H1 (cell line): Measurements from ENCODE around the gene CELF4. TPM values are rescaled to one million over a fixed set of nuclear protein-coding genes. Genes with fewer than 3 reads are reported as not detected.

ENCODE experiments used
- CTCF ChIA-PET: fragments of 300-600 bp; sonication (Branson Sonifier 250); formaldehyde crosslinking; loops from one replicate; lab custom pipeline; 2021; ENCODE audit not compliant: partially characterized antibody; lab: Charles Lee
- POLR2A ChIA-PET: fragments of 300-600 bp; sonication (Branson Sonifier 250); formaldehyde crosslinking; loops from one replicate; lab custom pipeline; 2021; ENCODE audit warnings: inconsistent platforms; ENCODE audit not compliant: partially characterized antibody; lab: Charles Lee
- DNase-seq, 2 experiments: peaks; one replicate each; pipeline versions ENCODE4 v3.0.0 to v3.0.0-alpha.2; 2010 to 2022; ENCODE audit warnings: low spot score in 2 of 2, low read depth in 1 of 2, mixed read lengths in 1 of 2
- FAIRE-seq: peaks from 2 replicates; lab custom pipeline; 2011; peaks lifted over from hg19 to GRCh38; lab: Jason Lieb, UNC
- H2AFZ ChIP-seq: 2 replicates; pipeline ENCODE4 v1.8.1; 2012; ENCODE audit warnings: low read length, inconsistent platforms
- H2AK5ac ChIP-seq: 2 replicates; pipeline ENCODE4 v1.6.1; 2013; ENCODE audit warnings: low read depth, low read length
- H2BK120ac ChIP-seq: replicated peaks from 2 replicates; pipeline ENCODE3; 2013; ENCODE audit warnings: low read depth, low read length, inconsistent platforms
- H2BK12ac ChIP-seq: 2 replicates; pipeline ENCODE4 v1.6.1; 2013; ENCODE audit warnings: low read depth, low read length
- H2BK15ac ChIP-seq: 2 replicates; pipeline ENCODE4 v1.6.1; 2013; ENCODE audit warnings: low read length
- H2BK20ac ChIP-seq: 2 replicates; pipeline ENCODE4 v1.6.1; 2013; ENCODE audit warnings: low read length
- H2BK5ac ChIP-seq: 2 replicates; pipeline ENCODE4 v1.6.1; 2013; ENCODE audit warnings: low read depth, low read length
- H3K14ac ChIP-seq: 2 replicates; pipeline ENCODE4 v1.6.1; 2013; ENCODE audit warnings: inconsistent platforms; ENCODE audit not compliant: insufficient read length
- H3K18ac ChIP-seq: 2 replicates; pipeline ENCODE4 v1.6.1; 2013; ENCODE audit warnings: low read length; ENCODE audit errors: extremely low read depth
- H3K23ac ChIP-seq: 2 replicates; pipeline ENCODE4 v1.6.1; 2013; ENCODE audit warnings: inconsistent platforms; ENCODE audit not compliant: insufficient read length
- H3K23me2 ChIP-seq: 2 replicates; pipeline ENCODE4 v1.6.1; 2013; ENCODE audit warnings: low read depth, low read length
- H3K27ac ChIP-seq: 2 replicates; pipeline ENCODE4 v1.6.1; 2011; ENCODE audit warnings: low read depth, low read length, inconsistent platforms
- H3K27me3 ChIP-seq, 4 experiments: replicated peaks in 1 of 4; 1 replicate in 1 of 4; 2 replicates in 3 of 4; pipeline versions ENCODE4 v1.6.1 to v1.8.1; 2011 to 2013; ENCODE audit warnings: low read length in 3 of 4, mild to moderate bottlenecking in 3 of 4, inconsistent platforms in 2 of 4, mixed read lengths in 2 of 4, moderate library complexity in 1 of 4; ENCODE audit not compliant: control insufficient read depth in 3 of 4, insufficient read depth in 3 of 4; ENCODE audit errors: extremely low read depth in 1 of 4
- H3K36me3 ChIP-seq, 4 experiments: 2 replicates each; pipeline versions ENCODE4 v1.6.1 to v1.8.1; 2011 to 2013; ENCODE audit warnings: mild to moderate bottlenecking in 4 of 4, low read length in 3 of 4, moderate library complexity in 2 of 4, control low read depth in 1 of 4, inconsistent platforms in 1 of 4; ENCODE audit not compliant: insufficient read depth in 4 of 4, control insufficient read depth in 2 of 4
- H3K4ac ChIP-seq: replicated peaks from 2 replicates; pipeline ENCODE3; 2013; ENCODE audit warnings: low read length, low read depth, mixed read lengths, inconsistent platforms; ENCODE audit not compliant: insufficient read length
- H3K4me1 ChIP-seq, 4 experiments: replicated peaks in 1 of 4; 1 replicate in 1 of 4; 2 replicates in 3 of 4; pipeline versions ENCODE4 v1.6.1 to v1.8.1; 2011 to 2013; ENCODE audit warnings: low read length in 3 of 4, inconsistent platforms in 2 of 4, mixed read lengths in 1 of 4; ENCODE audit not compliant: insufficient read depth in 4 of 4, control insufficient read depth in 3 of 4
- H3K4me2 ChIP-seq, 2 experiments: 2 replicates each; pipeline versions ENCODE4 v1.6.1 to v1.8.1; 2011 to 2013; ENCODE audit warnings: low read depth in 2 of 2, low read length in 2 of 2, control low read depth in 1 of 2, inconsistent platforms in 1 of 2, mild to moderate bottlenecking in 1 of 2; ENCODE audit not compliant: insufficient read depth in 1 of 2
- H3K4me3 ChIP-seq, 4 experiments: fragments of 200-600, 300-600 bp in 1 of 4; sonication (generic), shearing (Covaris generic), sonication (Bioruptor Twin) in 1 of 4; 2 replicates each; pipeline versions ENCODE4 v1.5.1 to v1.8.1; 2011 to 2016; ENCODE audit warnings: low read length in 4 of 4, low read depth in 3 of 4, control low read depth in 2 of 4, inconsistent platforms in 2 of 4, mild to moderate bottlenecking in 2 of 4, mixed read lengths in 1 of 4, moderate library complexity in 1 of 4; ENCODE audit not compliant: insufficient read depth in 2 of 4; ENCODE audit errors: extremely low read depth in 1 of 4
- H3K56ac ChIP-seq: replicated peaks from 2 replicates; pipeline ENCODE3; 2013; ENCODE audit warnings: low read depth, mild to moderate bottlenecking, mixed read lengths, low read length, inconsistent platforms; ENCODE audit not compliant: insufficient read length
- H3K79me1 ChIP-seq: 2 replicates; pipeline ENCODE4 v1.6.1; 2013; ENCODE audit warnings: low read depth, low read length, control low read depth
- H3K79me2 ChIP-seq, 2 experiments: 2 replicates each; pipeline versions ENCODE4 v1.6.1 to v1.8.1; 2012 to 2013; ENCODE audit warnings: low read length in 2 of 2, mild to moderate bottlenecking in 2 of 2, inconsistent platforms in 1 of 2; ENCODE audit not compliant: insufficient read depth in 2 of 2, control insufficient read depth in 1 of 2
- H3K9ac ChIP-seq, 4 experiments: replicated peaks in 1 of 4; 1 replicate in 1 of 4; 2 replicates in 3 of 4; pipeline versions ENCODE4 v1.6.1 to v1.8.1; 2011 to 2013; ENCODE audit warnings: low read depth in 3 of 4, low read length in 3 of 4, control low read depth in 2 of 4, mild to moderate bottlenecking in 2 of 4, moderate library complexity in 2 of 4, inconsistent platforms in 1 of 4; ENCODE audit errors: extremely low read depth in 1 of 4
- H3K9me3 ChIP-seq, 2 experiments: 2 replicates each; pipeline versions ENCODE4 v1.6.1 to v1.8.1; 2012 to 2013; ENCODE audit warnings: mild to moderate bottlenecking in 2 of 2, moderate library complexity in 2 of 2, control low read depth in 1 of 2, inconsistent platforms in 1 of 2, low read depth in 1 of 2, low read length in 1 of 2, mixed read lengths in 1 of 2; ENCODE audit not compliant: insufficient read depth in 2 of 2
- H4K20me1 ChIP-seq, 2 experiments: replicated peaks in 1 of 2; 2 replicates each; pipeline versions ENCODE3 to v1.8.1; 2011 to 2013; ENCODE audit warnings: inconsistent platforms in 2 of 2, low read length in 2 of 2, mild to moderate bottlenecking in 1 of 2; ENCODE audit not compliant: insufficient read depth in 2 of 2, control insufficient read depth in 1 of 2
- H4K5ac ChIP-seq: 2 replicates; pipeline ENCODE4 v1.6.1; 2013; ENCODE audit warnings: low read length, low read depth, mixed read lengths, inconsistent platforms; ENCODE audit not compliant: insufficient read length
- H4K8ac ChIP-seq: 2 replicates; pipeline ENCODE4 v1.8.0; 2013; ENCODE audit warnings: mild to moderate bottlenecking, moderate library complexity, low read length, inconsistent platforms; ENCODE audit not compliant: insufficient read depth; ENCODE audit errors: extremely low read depth
- H4K91ac ChIP-seq: replicated peaks from 2 replicates; pipeline ENCODE3; 2013; ENCODE audit warnings: low read length, mixed read lengths, inconsistent platforms; ENCODE audit not compliant: insufficient read length
- GTF2F1 ChIP-seq: IDR thresholded peaks from 2 replicates; pipeline ENCODE4 v1.6.1; 2012; ENCODE audit warnings: low read depth, low read length, improper control_type of control experiment, borderline replicate concordance
- JUN ChIP-seq: IDR thresholded peaks from 2 replicates; pipeline ENCODE4 v1.6.1; 2011; ENCODE audit warnings: low read depth, mild to moderate bottlenecking, improper control_type of control experiment, low read length
- RBBP5 ChIP-seq: IDR thresholded peaks from 2 replicates; pipeline ENCODE4 v1.7.1; 2012; ENCODE audit warnings: low read depth, mild to moderate bottlenecking, inconsistent platforms, low read length, moderate library complexity, borderline replicate concordance
- TBP ChIP-seq: IDR thresholded peaks from 2 replicates; pipeline ENCODE4 v1.6.1; 2011; ENCODE audit warnings: low read depth, low read length, improper control_type of control experiment
- WGBS, 2 experiments: shearing (Covaris generic) in 1 of 2; methylation state at CpG; one replicate each; pipeline versions ENCODE4 v1.1.6 to v1.1.7; 2013 to 2015; ENCODE audit warnings: low lambda C conversion rate in 2 of 2, mixed read lengths in 2 of 2, inconsistent platforms in 1 of 2, low coverage in 1 of 2, missing lambda C conversion rate in 1 of 2; ENCODE audit not compliant: insufficient replicate concordance in 2 of 2, insufficient coverage in 1 of 2, insufficient read length in 1 of 2; ENCODE audit errors: extremely low coverage in 1 of 2, missing lambda C conversion rate in 1 of 2; 5-methylcytosine and 5-hydroxymethylcytosine counted together
- polyA plus RNA-seq, 7 experiments: library from polyadenylated mRNA; depleted of rRNA in 3 of 7; stranded (reverse) in 5 of 7; unstranded in 2 of 7; fragments of >200 nt in 5 of 7; fragments of 200-250 nt in 2 of 7; gene quantifications; 1 replicate in 5 of 7; 2 replicates in 1 of 7; 4 replicates in 1 of 7; pipeline versions ENCODE4 v1.2.1 to v1.2.3, GENCODE V29; 2011 to 2013; ENCODE audit warnings: missing spikeins in 2 of 7, mixed read lengths in 2 of 7
- total RNA-seq: library from RNA; stranded (reverse); fragmentation: NEBNext Ultra II Directional; extraction: Animal tissue kit (Norgen Biotek cat#: 25700); gene quantifications from 2 replicates; pipeline ENCODE4 v1.2.1, GENCODE V29; 2021

Gene CELF4
- total and polyA plus RNA-seq, 2 of the 8 experiments (the other 6 are each of a cell fraction or from before 2014, with no cell fraction given): 1.6 to 3.4 TPM

GRCh38 chr18:37252854-37253393, 312.7 kb downstream of the CELF4 start:
- Histone ChIP-seq H3K23ac (no peak overlapping the region), H3K79me1 (no peaks in the 10 kb centered on the region; the same call in 1 of the 2 replicates), H3K27me3 (peaks cover 5 to 31% (median 22%) of the 10 kb centered on the region in 4 experiments), H2BK120ac (no peak overlapping the region), H3K23me2 (peaks cover 7% of the 10 kb centered on the region; the same call in 1 of the 2 replicates), H3K36me3 (no peaks in the 10 kb centered on the region), H4K8ac (no peak overlapping the region), H3K79me2 (no peaks in the 10 kb centered on the region), H3K4ac (no peak overlapping the region), H3K4me3 (peak overlapping the region; percentile 64 to 88 (median 66)), H3K14ac (no peak overlapping the region), H4K5ac (no peak overlapping the region), H2BK12ac (0 out of 2 replicates have a peak overlapping the region, but pooled peaks have one; percentile 23), H3K56ac (no peak overlapping the region), H4K20me1 (peaks cover 0 to 5% of the 10 kb centered on the region in 2 experiments), H4K91ac (no peak overlapping the region), H3K9ac (no peak overlapping the region; a peak in 1 of 7 replicates), H2AFZ (no peak overlapping the region), H3K18ac (no peak overlapping the region), H3K9me3 (no peaks in the 10 kb centered on the region), H3K27ac (no peak overlapping the region), H3K4me1 (peaks cover 0 to 13% (median 6%) of the 10 kb centered on the region in 4 experiments; a peak in 6 of 7 replicates), H2AK5ac (no peak overlapping the region), H2BK20ac (no peak overlapping the region), H2BK5ac (no peak overlapping the region), H3K4me2 (peak overlapping the region; percentile 75 to 85), H2BK15ac (0 out of 2 replicates have a peak overlapping the region, but pooled peaks have one; percentile 81)
- FAIRE-seq (no peak), DNase-seq (no peak)
- no peak for TF ChIP-seq RBBP5
- TF ChIP-seq TBP: no peak
- TF ChIP-seq JUN: no peak
- no peak for TF ChIP-seq GTF2F1
- WGBS, 2 experiments: 72% methylated on average over 9 of the region's 12 CpGs; no CpG with 5 or more reads in 1 of the 2 experiments
- CTCF ChIA-PET: interaction anchor here (0.8 to 3.2 kb wide), 12 partner anchors 8 to 311 kb away, joined by 3 to 12 read pairs (median 4); no protein-coding TSS in a partner anchor
- POLR2A ChIA-PET: interaction anchor here (0.5 to 1.1 kb wide), 3 partner anchors 22 to 168 kb away, joined by 3 read pairs; no protein-coding TSS in a partner anchor
